ENCODE measurements around the gene MVB12B.

MVB12B gene

GRCh38 chr9:126429190-126429589 is 102.6 kb downstream of the MVB12B start:
- no peak overlapping the region for H3K27ac ChIP-seq (ENCODE audit: low read depth, low read length)
- no peaks in the 10 kb centered on the region for H3K9me2 ChIP-seq (replicated peaks; ENCODE audit: insufficient read depth, low read length)
- no peak overlapping the region for H2AFZ ChIP-seq (ENCODE audit: low read depth, low read length, severe bottlenecking)
- no peaks in the 10 kb centered on the region for H3K9me3 ChIP-seq (ENCODE audit: insufficient read depth, low read length)
- H4K20me1 ChIP-seq (ENCODE audit: low read depth, low read length), result no peaks in the 10 kb centered on the region
- no peaks in the 10 kb centered on the region for H3K27me3 ChIP-seq (ENCODE audit: low read length)
- no peaks in the 10 kb centered on the region for H3K36me3 ChIP-seq (ENCODE audit: low read length)
- H3K4me2 ChIP-seq (ENCODE audit: low read depth, low read length, poor library complexity, severe bottlenecking), result no peak overlapping the region
- no peaks in the 10 kb centered on the region for H3F3A ChIP-seq (ENCODE audit: insufficient read depth)
- no peak overlapping the region for H3K9ac ChIP-seq (ENCODE audit: low read length)
- TF ChIP-seq CTCF (IDR thresholded peaks at IDR 0.05; ENCODE audit: insufficient read depth, low read length, poor library complexity, severe bottlenecking) (no peak), EZH2phosphoT487 (conservative IDR thresholded peaks at IDR 0.05; ENCODE audit: low read length) (no peak)
- no peaks in the 10 kb centered on the region for H3K79me2 ChIP-seq (ENCODE audit: insufficient read depth, low read length)
- no peak overlapping the region for H3K4me3 ChIP-seq (ENCODE audit: insufficient read depth, low read length, poor library complexity, severe bottlenecking)

GRCh38 chr9:126430124-126430523 is 103.5 kb downstream of the MVB12B start:
- TF ChIP-seq EZH2phosphoT487 (conservative IDR thresholded peaks at IDR 0.05; ENCODE audit: low read length) (no peak), CTCF (IDR thresholded peaks at IDR 0.05; ENCODE audit: insufficient read depth, low read length, poor library complexity, severe bottlenecking) (no peak)
- H4K20me1 ChIP-seq (ENCODE audit: low read depth, low read length), result no peaks in the 10 kb centered on the region
- no peak overlapping the region for H3K4me3 ChIP-seq (ENCODE audit: insufficient read depth, low read length, poor library complexity, severe bottlenecking)
- H3F3A ChIP-seq (ENCODE audit: insufficient read depth), result no peaks in the 10 kb centered on the region
- no peaks in the 10 kb centered on the region for H3K9me3 ChIP-seq (ENCODE audit: insufficient read depth, low read length)
- no peak overlapping the region for H2AFZ ChIP-seq (ENCODE audit: low read depth, low read length, severe bottlenecking)
- no peaks in the 10 kb centered on the region for H3K9me2 ChIP-seq (replicated peaks; ENCODE audit: insufficient read depth, low read length)
- H3K79me2 ChIP-seq (ENCODE audit: insufficient read depth, low read length), result no peaks in the 10 kb centered on the region
- H3K36me3 ChIP-seq (ENCODE audit: low read length), result no peaks in the 10 kb centered on the region
- H3K27me3 ChIP-seq (ENCODE audit: low read length), result no peaks in the 10 kb centered on the region
- no peak overlapping the region for H3K27ac ChIP-seq (ENCODE audit: low read depth, low read length)
- no peak overlapping the region for H3K4me2 ChIP-seq (ENCODE audit: low read depth, low read length, poor library complexity, severe bottlenecking)
- H3K9ac ChIP-seq (ENCODE audit: low read length), result no peak overlapping the region

- H3K9ac ChIP-seq (ENCODE audit: low read length), result no peak overlapping the region
Measured at GRCh38 chr9:126431077-126431742, 104.6 kb downstream of the MVB12B start.

More at GRCh38 chr9:126431077-126431742, 104.6 kb downstream of the MVB12B start:
- Histone ChIP-seq H3K9me2 (replicated peaks; ENCODE audit: insufficient read depth, low read length) (no peaks in the 10 kb centered on the region), H3K27ac (ENCODE audit: low read depth, low read length) (no peak overlapping the region), H3K79me2 (ENCODE audit: insufficient read depth, low read length) (no peaks in the 10 kb centered on the region), H3K4me2 (ENCODE audit: low read depth, low read length, poor library complexity, severe bottlenecking) (no peak overlapping the region), H3K4me3 (ENCODE audit: insufficient read depth, low read length, poor library complexity, severe bottlenecking) (no peak overlapping the region), H3K27me3 (ENCODE audit: low read length) (no peaks in the 10 kb centered on the region), H3K36me3 (ENCODE audit: low read length) (no peaks in the 10 kb centered on the region), H4K20me1 (ENCODE audit: low read depth, low read length) (no peaks in the 10 kb centered on the region), H2AFZ (ENCODE audit: low read depth, low read length, severe bottlenecking) (no peak overlapping the region), H3K9me3 (ENCODE audit: insufficient read depth, low read length) (no peaks in the 10 kb centered on the region), H3F3A (ENCODE audit: insufficient read depth) (no peaks in the 10 kb centered on the region)
- TF ChIP-seq CTCF (IDR thresholded peaks at IDR 0.05; ENCODE audit: insufficient read depth, low read length, poor library complexity, severe bottlenecking) (no peak), EZH2phosphoT487 (conservative IDR thresholded peaks at IDR 0.05; ENCODE audit: low read length) (no peak)

Data from SU-DHL-6 (cell line).